Measurements from ENCODE around the gene MRPL19. TPM values are rescaled to one million over a fixed set of nuclear protein-coding genes. Genes with fewer than 3 reads are reported as not detected.

MRPL19 gene
- total RNA-seq, 2 experiments from 2014 or later = 38.2 to 50.4 TPM

GRCh38 chr2:75736276-75736675 is 89.7 kb downstream of the MRPL19 start:
- CTCF ChIA-PET = no interaction called here
- no peak for ATAC-seq
- Mint-ChIP-seq H3K27me3 (peaks cover 2% of the 10 kb centered on the region), H3K9me3 (ENCODE audit: low read depth) (no peaks in the 10 kb centered on the region), H3K4me1 (no peaks in the 10 kb centered on the region), H3K27ac (no peak overlapping the region), H3K36me3 (no peaks in the 10 kb centered on the region), H3K4me3 (no peak overlapping the region)
- DNase-seq = no peak

- ATAC-seq (no peak), DNase-seq (no peak)
- CTCF ChIA-PET = no interaction called here
- peaks cover 2% of the 10 kb centered on the region for H3K27me3 Mint-ChIP-seq
- no peak overlapping the region for H3K4me3 Mint-ChIP-seq
- H3K9me3 Mint-ChIP-seq (ENCODE audit: low read depth) = no peaks in the 10 kb centered on the region
- no peaks in the 10 kb centered on the region for H3K36me3 Mint-ChIP-seq
- no peak overlapping the region for H3K27ac Mint-ChIP-seq
- H3K4me1 Mint-ChIP-seq = no peaks in the 10 kb centered on the region
Observed at GRCh38 chr2:75737961-75738360, 91.4 kb downstream of the MRPL19 start.

Other genes with a start within 250 kb of the MRPL19 start
- gene EVA1A, start 85.8 kb upstream of the MRPL19 start, total RNA-seq = not detected
- gene GCFC2, start 64.1 kb downstream of the MRPL19 start, total RNA-seq = 10 to 100 TPM; 17.1 to 27.0 TPM